Epidermal melanocyte (primary cell): Measurements from ENCODE around the gene ZBTB7C.
A peak's percentile ranks its signal among the peaks of the same experiment; 100 is the strongest.

Source experiments
- DNase-seq: peaks from one replicate; pipeline ENCODE4 v3.0.0; 2011; ENCODE audit warnings: low spot score; ENCODE audit not compliant: insufficient read length

Gene ZBTB7C

GRCh38 chr18:48024881-48025660 is 384.1 kb downstream of the ZBTB7C start:
- no peak for DNase-seq

- DNase-seq, result no peak
Measured at GRCh38 chr18:48024009-48024512, 385.1 kb downstream of the ZBTB7C start.

- peak; percentile 24 for DNase-seq
Measured at GRCh38 chr18:48023334-48024008, 385.7 kb downstream of the ZBTB7C start.

GRCh38 chr18:48022531-48023329 is 386.5 kb downstream of the ZBTB7C start:
- peak; percentile 74 for DNase-seq

GRCh38 chr18:48022021-48022420 is 387.2 kb downstream of the ZBTB7C start:
- no peak for DNase-seq

GRCh38 chr18:48021273-48021914 is 387.8 kb downstream of the ZBTB7C start:
- DNase-seq, result no peak

GRCh38 chr18:48020337-48021250 is 388.6 kb downstream of the ZBTB7C start:
- DNase-seq, result no peak

GRCh38 chr18:48019557-48020325 is 389.4 kb downstream of the ZBTB7C start:
- DNase-seq, result no peak

GRCh38 chr18:48018851-48019250 is 390.3 kb downstream of the ZBTB7C start:
- DNase-seq, result no peak

GRCh38 chr18:48017635-48018034 is 391.5 kb downstream of the ZBTB7C start:
- DNase-seq, result no peak

- DNase-seq, result no peak
Measured at GRCh38 chr18:48013162-48013561, 396.0 kb downstream of the ZBTB7C start.

- no peak for DNase-seq
Measured at GRCh38 chr18:48011926-48012465, 397.2 kb downstream of the ZBTB7C start.

GRCh38 chr18:48010264-48010663 is 398.9 kb downstream of the ZBTB7C start:
- no peak for DNase-seq

- no peak for DNase-seq
Measured at GRCh38 chr18:48009116-48009745, 400.0 kb downstream of the ZBTB7C start.

- peak; percentile 37 for DNase-seq
Measured at GRCh38 chr18:48007955-48008701, 401.1 kb downstream of the ZBTB7C start.

- DNase-seq, result no peak
Measured at GRCh38 chr18:48007381-48007780, 401.8 kb downstream of the ZBTB7C start.

- no peak for DNase-seq
Measured at GRCh38 chr18:48006415-48007175, 402.6 kb downstream of the ZBTB7C start.
